TTC549 (cell line): ENCODE data around the gene ELP1.
"Not testable (repeated sequence)": the region's sequence is repeated elsewhere in the genome, so short reads cannot be mapped to it uniquely, and the experiment has no call there.

Experiments
- FAIRE-seq: peaks from 2 replicates; lab custom pipeline; 2012; peaks lifted over from hg19 to GRCh38; lab: Jason Lieb, UNC

ELP1 gene

GRCh38 chr9:108933231-108933717 lies 650 bp downstream of the ELP1 start:
- FAIRE-seq: no peak

GRCh38 chr9:108928386-108928785 lies 5.5 kb downstream of the ELP1 start:
- no peak for FAIRE-seq

DNA sequence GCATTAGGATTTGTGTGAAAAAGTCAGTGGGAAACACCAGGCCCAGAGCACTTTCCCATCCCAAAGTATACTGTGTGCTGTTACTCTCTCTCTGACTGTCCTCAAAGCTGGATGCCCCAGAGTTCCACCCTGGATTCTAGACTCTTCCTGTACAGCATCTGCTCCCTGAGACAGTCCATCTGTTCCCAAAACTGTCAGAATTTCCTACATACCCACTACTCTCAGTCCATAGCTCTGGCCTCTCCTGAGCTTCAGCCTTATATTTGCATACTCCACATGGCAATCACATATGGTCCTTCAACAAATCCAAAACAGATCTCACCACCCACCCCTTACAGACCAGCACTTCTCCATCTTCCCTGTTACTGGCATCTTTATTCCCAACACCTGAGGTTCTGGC lies 9.5 kb downstream of the ELP1 start:
- no peak for FAIRE-seq

GRCh38 chr9:108921200-108921599 lies 12.7 kb downstream of the ELP1 start:
- FAIRE-seq: no peak

- not testable (repeated sequence) for FAIRE-seq
Measured at GRCh38 chr9:108920401-108920800, 13.5 kb downstream of the ELP1 start.

DNA sequence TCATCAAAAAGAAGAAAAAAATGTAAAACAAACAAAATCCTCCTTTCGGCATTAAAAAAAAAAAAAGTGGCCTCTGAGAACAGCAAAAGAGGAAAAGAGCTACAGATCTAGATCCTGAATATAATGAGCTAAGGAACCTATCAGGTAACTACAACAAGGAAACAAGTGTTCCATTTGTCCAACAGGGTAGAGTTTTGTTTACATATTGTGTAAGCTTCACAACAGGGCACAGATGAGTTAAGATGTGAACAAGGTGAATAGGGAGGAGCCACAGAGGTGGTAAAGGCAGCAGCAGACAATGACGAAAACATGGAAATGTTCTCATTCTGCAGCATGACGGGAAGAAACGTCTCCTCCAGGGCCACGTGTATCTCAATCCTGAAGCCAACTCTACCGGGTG lies 14.4 kb downstream of the ELP1 start:
- FAIRE-seq: no peak

- FAIRE-seq: no peak
Measured at GRCh38 chr9:108913391-108913790, 20.5 kb downstream of the ELP1 start.

GRCh38 chr9:108911820-108912219 lies 22.1 kb downstream of the ELP1 start:
- FAIRE-seq: no peak

- FAIRE-seq: no peak
Measured at GRCh38 chr9:108910914-108911313, 23.0 kb downstream of the ELP1 start.

- no peak for FAIRE-seq
Measured at GRCh38 chr9:108910402-108910801, 23.5 kb downstream of the ELP1 start.

DNA sequence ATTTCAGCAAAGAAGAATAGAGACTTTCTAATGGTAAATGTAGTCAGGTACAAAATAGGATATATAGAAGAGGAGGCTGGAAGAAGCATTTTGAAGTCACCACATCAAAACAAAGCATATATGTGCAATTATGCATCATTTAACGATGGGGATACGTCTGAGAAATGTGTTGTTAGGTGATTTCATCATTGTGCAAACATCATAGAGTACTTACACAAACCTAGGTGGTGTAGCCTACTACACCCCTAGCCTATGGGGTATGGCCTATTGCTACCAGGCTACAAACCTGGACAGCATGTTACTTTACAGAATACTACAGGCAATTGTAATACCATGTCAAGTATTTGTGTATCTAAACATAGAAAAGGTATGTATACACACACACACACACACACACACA lies 28.4 kb downstream of the ELP1 start:
- no peak for FAIRE-seq

GRCh38 chr9:108904161-108904560 lies 29.8 kb downstream of the ELP1 start:
- FAIRE-seq: no peak

DNA sequence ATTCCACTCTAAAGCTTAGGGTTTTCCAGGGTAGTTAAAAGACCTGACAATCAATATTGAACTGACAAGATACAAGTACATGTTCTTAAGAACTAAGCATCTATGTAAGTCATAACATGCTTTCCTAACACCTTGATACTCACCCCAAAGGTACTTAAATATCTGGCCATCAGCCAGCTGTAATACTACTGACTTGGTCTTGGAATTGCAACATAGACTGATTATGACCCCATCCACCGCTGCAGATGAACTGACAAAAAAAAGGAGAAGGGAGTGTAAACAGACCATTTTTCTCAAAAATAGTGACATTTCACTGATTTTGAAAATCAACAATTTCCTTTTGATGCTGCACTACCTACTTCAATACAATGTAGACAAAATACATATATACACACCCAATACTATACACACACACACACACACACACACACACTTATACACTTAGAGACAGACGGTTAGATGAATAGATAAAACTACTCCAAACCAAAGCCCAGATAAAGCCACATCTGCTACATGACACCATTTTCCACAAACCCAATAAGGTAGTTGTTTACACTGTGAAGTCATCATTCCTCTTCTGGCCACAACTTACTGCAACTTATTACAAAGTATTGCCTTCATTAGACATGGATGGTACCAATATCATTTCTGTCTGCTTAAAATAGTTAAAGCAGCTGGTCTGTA lies 30.4 kb downstream of the ELP1 start:
- no peak for FAIRE-seq

GRCh38 chr9:108900176-108900575 lies 33.7 kb downstream of the ELP1 start:
- no peak for FAIRE-seq

GRCh38 chr9:108899023-108899695 lies 34.8 kb downstream of the ELP1 start:
- FAIRE-seq: not testable (repeated sequence)

GRCh38 chr9:108897324-108898096 lies 36.4 kb downstream of the ELP1 start:
- FAIRE-seq: no peak

GRCh38 chr9:108894225-108894997 lies 39.5 kb downstream of the ELP1 start:
- FAIRE-seq: no peak

GRCh38 chr9:108889649-108890067 lies 44.3 kb downstream of the ELP1 start:
- FAIRE-seq: no peak

- not testable (repeated sequence) for FAIRE-seq
Measured at GRCh38 chr9:108886594-108887271, 47.2 kb downstream of the ELP1 start.

- no peak for FAIRE-seq
Measured at GRCh38 chr9:108885643-108886348, 48.1 kb downstream of the ELP1 start.

DNA sequence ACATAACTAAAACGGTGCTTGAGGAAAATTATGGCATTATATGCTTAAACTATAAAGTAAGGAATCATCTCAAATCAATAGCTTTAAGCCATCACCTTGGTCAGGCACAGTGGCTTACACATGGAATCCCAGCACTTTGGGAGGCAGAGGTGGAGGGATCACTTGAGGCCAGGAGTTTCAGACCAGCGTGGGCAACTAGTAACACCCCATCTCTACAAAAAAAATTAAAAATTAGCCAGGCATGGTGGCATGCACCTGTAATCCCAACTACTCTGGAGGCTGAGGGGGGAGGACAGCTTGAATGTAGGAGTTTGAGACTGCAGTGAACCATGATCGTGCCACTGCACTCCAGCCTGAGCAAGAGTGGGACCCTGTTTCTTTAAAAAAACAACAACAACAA lies 49.2 kb downstream of the ELP1 start:
- FAIRE-seq: no peak
